Smooth muscle cell (in vitro differentiated cells): ENCODE results near the gene ATP5MG. TPM values are rescaled to one million over a fixed set of nuclear protein-coding genes. Genes with fewer than 3 reads are reported as not detected.
"Not testable (repeated sequence)": the region's sequence is repeated elsewhere in the genome, so short reads cannot be mapped to it uniquely, and the experiment has no call there.

Experiments used
- DNase-seq: peaks from one replicate; lab custom pipeline; 2025; ENCODE audit not compliant: unreplicated experiment; lab: John Stamatoyannopoulos, UW
- H2AFZ ChIP-seq: fragments of 200-600 bp; sonication (generic); 2 replicates; pipeline ENCODE4 v1.6.0; 2016; ENCODE audit warnings: antibody characterized with exemption, low read depth, mild to moderate bottlenecking
- H3F3A ChIP-seq: fragments of 200-600 bp; sonication (generic); 2 replicates; pipeline ENCODE4 v1.6.0; 2017; ENCODE audit warnings: antibody characterized with exemption, low read depth
- H3K27ac ChIP-seq: fragments of 200-600 bp; sonication (generic); 2 replicates; pipeline ENCODE4 v1.5.1; 2016; ENCODE audit warnings: low read depth, mild to moderate bottlenecking
- H3K27me3 ChIP-seq: fragments of 200-600 bp; sonication (generic); 2 replicates; pipeline ENCODE4 v1.6.1; 2016; ENCODE audit warnings: low read depth, mild to moderate bottlenecking
- H3K36me3 ChIP-seq: fragments of 200-600 bp; sonication (generic); 2 replicates; pipeline ENCODE4 v1.5.1; 2016; ENCODE audit warnings: low read depth
- H3K4me1 ChIP-seq: fragments of 200-600 bp; sonication (generic); 2 replicates; pipeline ENCODE4 v1.5.1; 2016; ENCODE audit warnings: low read depth
- H3K4me2 ChIP-seq: fragments of 200-600 bp; sonication (generic); 2 replicates; pipeline ENCODE4 v1.6.0; 2016; ENCODE audit warnings: mild to moderate bottlenecking
- H3K4me3 ChIP-seq: fragments of 200-600 bp; sonication (generic); 2 replicates; pipeline ENCODE4 v1.5.1; 2016; ENCODE audit warnings: mild to moderate bottlenecking
- H3K79me2 ChIP-seq: fragments of 200-600 bp; sonication (generic); 2 replicates; pipeline ENCODE4 v1.6.0; 2016; ENCODE audit warnings: low read depth, mild to moderate bottlenecking
- H3K9ac ChIP-seq: fragments of 200-600 bp; sonication (generic); 2 replicates; pipeline ENCODE4 v1.6.0; 2016; ENCODE audit warnings: low read depth
- H3K9me3 ChIP-seq: fragments of 200-600 bp; sonication (generic); replicated peaks from 2 replicates; pipeline ENCODE4 v1.5.1; 2016; ENCODE audit warnings: low read depth
- H4K20me1 ChIP-seq: fragments of 200-600 bp; sonication (generic); 2 replicates; pipeline ENCODE4 v1.6.0; 2016; ENCODE audit warnings: low read depth
- WGBS: methylation state at CpG from one replicate; pipeline ENCODE4 v1.1.7; 2016; ENCODE audit warnings: low lambda C conversion rate; 5-methylcytosine and 5-hydroxymethylcytosine counted together
- polyA plus RNA-seq: library from polyadenylated mRNA; unstranded; fragments of >200 nt; fragmentation: Nextera tagmentation; extraction: Ambion mirVana; gene quantifications from 2 replicates; pipeline ENCODE4 v1.2.1, GENCODE V29; 2016
- total RNA-seq: library from RNA; depleted of rRNA; stranded (reverse); fragments of >200 nt; gene quantifications from 2 replicates; pipeline ENCODE4 v1.2.3, GENCODE V29; 2014
- TF ChIP-seq, protein P1 (sequence below): fragments of 200-600 bp; sonication (generic); IDR thresholded peaks from 2 replicates; pipeline ENCODE4 v1.5.1; 2017; ENCODE audit warnings: borderline replicate concordance, mild to moderate bottlenecking, antibody characterized with exemption; ENCODE audit not compliant: insufficient read depth, poor library complexity, severe bottlenecking

Gene ATP5MG
- total and polyA plus RNA-seq, 2 experiments from 2014 or later = 80.5 to 428 TPM

DNA sequence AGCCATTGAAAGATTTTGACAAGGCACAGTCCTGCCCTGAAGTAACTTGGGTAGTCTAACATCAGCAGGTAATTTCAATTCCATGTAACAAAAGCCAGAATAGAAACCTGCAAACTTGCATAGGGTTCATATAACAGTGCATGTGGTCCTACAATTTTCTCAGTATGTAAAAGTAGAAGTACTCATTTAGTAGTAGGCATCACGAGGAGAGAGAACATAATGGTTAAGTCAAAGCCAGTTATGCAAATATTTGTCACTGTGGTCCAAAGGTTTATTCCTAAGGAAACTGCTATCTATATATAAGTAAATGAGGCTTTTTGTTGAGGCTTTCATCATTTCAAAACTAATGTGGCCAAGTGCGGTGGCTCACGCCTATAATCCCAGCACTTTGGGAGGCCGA lies 10.1 kb downstream of the ATP5MG start:
- TF ChIP-seq, protein P1, sequence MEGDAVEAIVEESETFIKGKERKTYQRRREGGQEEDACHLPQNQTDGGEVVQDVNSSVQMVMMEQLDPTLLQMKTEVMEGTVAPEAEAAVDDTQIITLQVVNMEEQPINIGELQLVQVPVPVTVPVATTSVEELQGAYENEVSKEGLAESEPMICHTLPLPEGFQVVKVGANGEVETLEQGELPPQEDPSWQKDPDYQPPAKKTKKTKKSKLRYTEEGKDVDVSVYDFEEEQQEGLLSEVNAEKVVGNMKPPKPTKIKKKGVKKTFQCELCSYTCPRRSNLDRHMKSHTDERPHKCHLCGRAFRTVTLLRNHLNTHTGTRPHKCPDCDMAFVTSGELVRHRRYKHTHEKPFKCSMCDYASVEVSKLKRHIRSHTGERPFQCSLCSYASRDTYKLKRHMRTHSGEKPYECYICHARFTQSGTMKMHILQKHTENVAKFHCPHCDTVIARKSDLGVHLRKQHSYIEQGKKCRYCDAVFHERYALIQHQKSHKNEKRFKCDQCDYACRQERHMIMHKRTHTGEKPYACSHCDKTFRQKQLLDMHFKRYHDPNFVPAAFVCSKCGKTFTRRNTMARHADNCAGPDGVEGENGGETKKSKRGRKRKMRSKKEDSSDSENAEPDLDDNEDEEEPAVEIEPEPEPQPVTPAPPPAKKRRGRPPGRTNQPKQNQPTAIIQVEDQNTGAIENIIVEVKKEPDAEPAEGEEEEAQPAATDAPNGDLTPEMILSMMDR = no peak
- Histone ChIP-seq H3K4me1 (no peaks in the 10 kb centered on the region), H3F3A (peaks cover 17% of the 10 kb centered on the region), H3K4me3 (no peak overlapping the region), H2AFZ (no peak overlapping the region), H3K36me3 (no peaks in the 10 kb centered on the region), H4K20me1 (peaks cover 45% of the 10 kb centered on the region), H3K27me3 (no peaks in the 10 kb centered on the region), H3K4me2 (no peak overlapping the region), H3K9me3 (no peaks in the 10 kb centered on the region), H3K79me2 (peaks cover 22% of the 10 kb centered on the region), H3K27ac (no peak overlapping the region), H3K9ac (no peak overlapping the region)
- no peak for DNase-seq
- WGBS = 94% methylated on average over 4 of the region's 4 CpGs

DNA sequence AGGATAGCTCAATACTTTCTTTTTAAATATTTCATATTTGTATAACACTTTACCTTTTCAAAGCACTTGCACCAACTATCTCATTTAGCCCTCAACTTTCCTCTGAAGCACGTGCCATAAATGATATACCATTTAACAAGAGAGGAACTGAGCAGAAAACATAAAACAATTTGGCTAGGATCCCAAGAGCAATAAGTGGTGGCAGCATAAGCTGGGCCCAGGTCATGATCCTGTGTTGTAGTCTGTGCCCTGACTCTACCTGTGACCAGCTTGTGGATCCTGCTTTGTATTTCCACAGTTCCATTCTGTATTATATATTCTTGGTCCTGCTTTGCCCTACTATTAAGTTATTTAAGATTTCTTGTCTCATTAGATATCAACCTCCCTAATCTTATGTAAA lies 11.5 kb downstream of the ATP5MG start:
- peaks cover 17% of the 10 kb centered on the region for H3F3A ChIP-seq
- no peaks in the 10 kb centered on the region for H3K36me3 ChIP-seq
- no peak for DNase-seq
- no peaks in the 10 kb centered on the region for H3K4me1 ChIP-seq
- H3K9me3 ChIP-seq = no peaks in the 10 kb centered on the region
- H3K79me2 ChIP-seq = peaks cover 8% of the 10 kb centered on the region
- H4K20me1 ChIP-seq = peaks cover 33% of the 10 kb centered on the region
- WGBS = 96% methylated on average over 1 of the region's 1 CpG
- TF ChIP-seq, protein P1 = no peak
- H3K9ac ChIP-seq = no peak overlapping the region
- no peaks in the 10 kb centered on the region for H3K27me3 ChIP-seq
- no peak overlapping the region for H2AFZ ChIP-seq
- no peak overlapping the region for H3K4me3 ChIP-seq
- H3K27ac ChIP-seq = no peak overlapping the region
- no peak overlapping the region for H3K4me2 ChIP-seq

DNA sequence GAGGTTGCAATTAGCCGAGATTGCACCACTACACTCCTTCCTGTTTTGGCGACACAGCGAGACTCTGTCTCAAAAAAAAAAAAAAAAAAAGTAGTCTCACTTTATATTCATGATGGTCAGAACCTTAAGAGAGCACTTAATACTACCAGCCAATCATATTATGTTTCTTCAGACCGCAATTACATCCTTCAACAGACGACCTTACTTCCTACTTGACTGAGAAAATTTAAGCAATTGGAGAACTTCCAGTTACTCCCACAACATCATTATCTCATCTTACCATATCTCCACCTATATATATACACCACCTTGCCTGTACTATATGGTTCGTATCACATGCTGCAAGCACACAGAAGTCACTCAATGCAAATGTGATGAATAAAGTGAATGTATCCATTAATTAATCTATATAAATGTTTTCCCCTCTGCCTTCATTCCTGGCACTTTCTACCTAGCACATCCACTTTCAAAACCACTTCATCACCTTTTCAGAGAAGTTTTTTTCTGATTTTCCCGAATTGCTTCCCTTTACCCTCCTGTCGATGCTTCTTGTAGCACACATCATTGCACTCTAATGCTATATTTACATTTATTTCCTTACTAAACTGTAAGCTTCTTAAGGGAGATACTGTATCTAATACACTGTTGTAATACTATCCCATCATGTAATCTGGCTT lies 13.8 kb downstream of the ATP5MG start:
- DNase-seq = no peak
- no peak overlapping the region for H3K9ac ChIP-seq
- H3K4me1 ChIP-seq = no peaks in the 10 kb centered on the region
- no peaks in the 10 kb centered on the region for H3K79me2 ChIP-seq
- no peak overlapping the region for H2AFZ ChIP-seq
- peak overlapping the region; percentile 50 for H3K27ac ChIP-seq
- TF ChIP-seq, protein P1 = no peak
- H3K36me3 ChIP-seq = no peaks in the 10 kb centered on the region
- H3F3A ChIP-seq = peaks cover 17% of the 10 kb centered on the region
- H3K27me3 ChIP-seq = no peaks in the 10 kb centered on the region
- WGBS = 73% methylated on average over 8 of the region's 8 CpGs
- peaks cover 14% of the 10 kb centered on the region for H4K20me1 ChIP-seq
- no peaks in the 10 kb centered on the region for H3K9me3 ChIP-seq
- H3K4me3 ChIP-seq = no peak overlapping the region
- peak overlapping the region; percentile 9 for H3K4me2 ChIP-seq

DNA sequence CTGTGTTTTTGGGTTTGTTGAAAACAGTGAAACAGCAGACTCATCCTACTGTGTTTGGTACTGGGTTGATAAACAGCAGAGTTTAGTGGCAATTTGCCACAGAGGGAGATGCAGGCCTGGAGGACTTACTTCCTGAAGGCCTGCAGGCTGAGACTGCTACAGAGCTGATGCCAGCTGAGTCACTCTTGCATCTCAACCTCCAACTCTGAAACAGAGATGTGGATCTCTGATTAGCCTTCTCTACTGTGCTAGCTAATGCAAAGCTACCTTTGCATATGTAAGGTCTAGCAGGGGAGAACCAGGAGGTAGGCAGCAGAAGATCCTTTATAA lies 14.3 kb downstream of the ATP5MG start:
- peak overlapping the region; percentile 9 for H3K4me2 ChIP-seq
- TF ChIP-seq, protein P1 = no peak

DNA sequence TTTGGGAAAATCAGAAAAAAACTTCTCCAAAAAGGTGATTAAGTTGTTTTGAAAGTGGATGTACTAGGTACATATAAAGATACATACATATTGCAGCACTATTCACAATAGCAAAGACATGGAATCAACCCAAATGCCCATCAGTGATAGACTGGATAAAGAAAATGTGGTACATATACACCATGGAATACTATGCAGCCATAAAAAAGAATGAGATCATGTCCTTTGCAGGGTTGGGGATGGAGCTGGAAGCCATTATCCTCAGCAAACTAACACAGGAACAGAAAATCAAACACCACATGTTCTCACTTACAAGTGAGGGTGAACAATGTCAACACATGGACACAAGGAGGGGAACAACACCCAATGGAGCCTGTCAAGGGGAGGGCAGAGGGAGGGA lies 15.5 kb downstream of the ATP5MG start:
- H3K27ac ChIP-seq, DNase-seq, H4K20me1 ChIP-seq, H3K9ac ChIP-seq, H3K4me3 ChIP-seq, H2AFZ ChIP-seq, H3K4me1 ChIP-seq, H3K79me2 ChIP-seq, H3K4me2 ChIP-seq, H3K36me3 ChIP-seq, H3K27me3 ChIP-seq, H3K9me3 ChIP-seq: not testable (repeated sequence)
- H3F3A ChIP-seq = peaks cover 17% of the 10 kb centered on the region

More for the DNA sequence above, 14.3 kb downstream of the ATP5MG start:
- H3K9me3 ChIP-seq = no peaks in the 10 kb centered on the region
- H3K4me3 ChIP-seq = no peak overlapping the region
- no peaks in the 10 kb centered on the region for H3K79me2 ChIP-seq
- H3K36me3 ChIP-seq = no peaks in the 10 kb centered on the region
- H3K9ac ChIP-seq = no peak overlapping the region
- DNase-seq = no peak
- peaks cover 17% of the 10 kb centered on the region for H3F3A ChIP-seq
- H3K27ac ChIP-seq = peak overlapping the region; percentile 50
- H3K27me3 ChIP-seq = no peaks in the 10 kb centered on the region
- H3K4me1 ChIP-seq = no peaks in the 10 kb centered on the region
- peaks cover 9% of the 10 kb centered on the region for H4K20me1 ChIP-seq
- no peak overlapping the region for H2AFZ ChIP-seq
